IMR-90 (cell line): Measurements from ENCODE around the gene FBRSL1. TPM values are rescaled to one million over a fixed set of nuclear protein-coding genes. Genes with fewer than 3 reads are reported as not detected.

Experiments used
- ATAC-seq: fragments of 200-7000 bp; cut with Tn5 transposase; 2 replicates; pipeline ENCODE4 v1.9.1; 2020; ENCODE audit warnings: low read depth, mild to moderate bottlenecking, moderate library complexity
- BruUV-seq: library from RNA; stranded (reverse); fragments of 400-500 nt; replicated peaks from 2 replicates; lab custom pipeline; 2021; lab: Mats Ljungman, UMichigan
- CTCF ChIA-PET: fragments of 300-600 bp; formaldehyde crosslinking; extraction: SDS; loops from one replicate; lab custom pipeline; 2021; ENCODE audit warnings: antibody characterized with exemption; lab: Yijun Ruan, JAX
- POLR2A ChIA-PET: fragments of 300-600 bp; sonication (Branson Sonifier 250); formaldehyde crosslinking; loops from one replicate; lab custom pipeline; 2022; ENCODE audit warnings: antibody characterized with exemption; ENCODE audit not compliant: unreplicated experiment; lab: Charles Lee
- DNase-seq: peaks from one replicate; pipeline ENCODE4 v3.0.0; 2013
- H2AFZ ChIP-seq: replicated peaks from 2 replicates; pipeline ENCODE3; 2013; ENCODE audit warnings: low read length, mild to moderate bottlenecking; ENCODE audit not compliant: poor library complexity
- H2AK5ac ChIP-seq: 2 replicates; pipeline ENCODE4 v1.6.1; 2013; ENCODE audit warnings: low read depth, low read length, inconsistent platforms
- H2AK9ac ChIP-seq: replicated peaks from 2 replicates; pipeline ENCODE3; 2013; ENCODE audit warnings: mild to moderate bottlenecking, low read depth, low read length, moderate library complexity; ENCODE audit not compliant: poor library complexity
- H2BK120ac ChIP-seq: 2 replicates; pipeline ENCODE4 v1.6.1; 2013; ENCODE audit warnings: low read depth, low read length, inconsistent platforms
- H2BK15ac ChIP-seq: 3 replicates; pipeline ENCODE4 v1.6.1; 2013; ENCODE audit warnings: low read depth, low read length, inconsistent platforms
- H2BK20ac ChIP-seq: 2 replicates; pipeline ENCODE4 v1.6.1; 2013; ENCODE audit warnings: low read depth, mild to moderate bottlenecking, inconsistent platforms, low read length, moderate library complexity
- H2BK5ac ChIP-seq: 2 replicates; pipeline ENCODE4 v1.6.1; 2013; ENCODE audit warnings: mild to moderate bottlenecking, low read depth, low read length, inconsistent platforms; ENCODE audit not compliant: poor library complexity, severe bottlenecking
- H3K14ac ChIP-seq: replicated peaks from 2 replicates; pipeline ENCODE4 v1.6.1; 2013; ENCODE audit warnings: low read depth, low read length, inconsistent platforms
- H3K18ac ChIP-seq: 2 replicates; pipeline ENCODE4 v1.6.1; 2013; ENCODE audit warnings: low read depth, low read length, control low read depth
- H3K23ac ChIP-seq: 2 replicates; pipeline ENCODE4 v1.6.1; 2013; ENCODE audit warnings: low read depth, low read length, inconsistent platforms
- H3K27ac ChIP-seq: 2 replicates; pipeline ENCODE4 v1.5.1; 2013; ENCODE audit warnings: mild to moderate bottlenecking, control low read depth, low read length; ENCODE audit not compliant: insufficient read depth
- H3K27me3 ChIP-seq: 2 replicates; pipeline ENCODE4 v1.6.1; 2013; ENCODE audit warnings: low read length; ENCODE audit not compliant: control insufficient read depth, insufficient read depth
- H3K36me3 ChIP-seq: 2 replicates; pipeline ENCODE4 v1.6.1; 2013; ENCODE audit warnings: low read length, mixed read lengths; ENCODE audit not compliant: control insufficient read depth, insufficient read depth
- H3K4ac ChIP-seq: 2 replicates; pipeline ENCODE4 v1.6.1; 2013; ENCODE audit warnings: low read depth, low read length, inconsistent platforms
- H3K4me1 ChIP-seq: 2 replicates; pipeline ENCODE4 v1.6.1; 2013; ENCODE audit warnings: low read length, mixed read lengths; ENCODE audit not compliant: control insufficient read depth, insufficient read depth
- H3K4me2 ChIP-seq: 2 replicates; pipeline ENCODE4 v1.6.1; 2013; ENCODE audit warnings: low read depth, mild to moderate bottlenecking, control low read depth, low read length, moderate library complexity
- H3K4me3 ChIP-seq: 2 replicates; pipeline ENCODE4 v1.5.1; 2013; ENCODE audit warnings: low read depth, mild to moderate bottlenecking, control low read depth, low read length, moderate library complexity; ENCODE audit not compliant: insufficient read depth
- H3K56ac ChIP-seq: 2 replicates; pipeline ENCODE4 v1.6.1; 2013; ENCODE audit warnings: low read length, inconsistent platforms; ENCODE audit not compliant: insufficient read depth; ENCODE audit errors: extremely low read depth
- H3K79me1 ChIP-seq, 2 experiments: 2 replicates each; pipeline ENCODE4 v1.6.1; 2013; ENCODE audit warnings: low read length in 2 of 2, inconsistent platforms in 1 of 2, low read depth in 1 of 2
- H3K9ac ChIP-seq: 2 replicates; pipeline ENCODE4 v1.6.1; 2013; ENCODE audit warnings: low read depth, low read length, control low read depth
- H3K9me1 ChIP-seq: 2 replicates; pipeline ENCODE4 v1.6.1; 2013; ENCODE audit warnings: low read length, inconsistent platforms; ENCODE audit not compliant: insufficient read depth
- H3K9me3 ChIP-seq: 2 replicates; pipeline ENCODE4 v1.6.1; 2013; ENCODE audit warnings: low read length; ENCODE audit not compliant: control insufficient read depth, insufficient read depth
- H4K20me1 ChIP-seq: 2 replicates; pipeline ENCODE4 v1.6.1; 2013; ENCODE audit warnings: low read length, inconsistent platforms; ENCODE audit not compliant: insufficient read depth
- H4K5ac ChIP-seq: 2 replicates; pipeline ENCODE4 v1.6.1; 2013; ENCODE audit warnings: mild to moderate bottlenecking, low read depth, low read length, control low read depth
- H4K8ac ChIP-seq, 2 experiments: 2 replicates each; pipeline ENCODE4 v1.6.1; 2013; ENCODE audit warnings: low read depth in 2 of 2, low read length in 2 of 2, control low read depth in 1 of 2, inconsistent platforms in 1 of 2
- H4K91ac ChIP-seq: 2 replicates; pipeline ENCODE4 v1.6.1; 2013; ENCODE audit warnings: low read depth, low read length, inconsistent platforms; ENCODE audit not compliant: insufficient read depth
- BHLHE40 ChIP-seq: fragments of 150-350 bp; IDR thresholded peaks from 2 replicates; pipeline ENCODE4 v1.6.1; 2016; ENCODE audit warnings: mild to moderate bottlenecking, low read depth, low read length
- CEBPB ChIP-seq: IDR thresholded peaks from 2 replicates; pipeline ENCODE4 v1.6.1; 2012; ENCODE audit warnings: low read depth, low read length, improper control_type of control experiment
- CHD1 ChIP-seq: IDR thresholded peaks from 2 replicates; pipeline ENCODE4 v1.6.1; 2012; ENCODE audit warnings: low read depth, low read length, improper control_type of control experiment
- FOS ChIP-seq: fragments of 150-350 bp; IDR thresholded peaks from 2 replicates; pipeline ENCODE4 v1.6.1; 2016; ENCODE audit warnings: low read depth, low read length
- MAFK ChIP-seq: IDR thresholded peaks from 2 replicates; pipeline ENCODE4 v1.6.1; 2012; ENCODE audit warnings: low read depth, low read length, improper control_type of control experiment
- MAZ ChIP-seq: IDR thresholded peaks from 2 replicates; pipeline ENCODE4 v1.6.1; 2012; ENCODE audit warnings: low read depth, mild to moderate bottlenecking, low read length, improper control_type of control experiment, moderate library complexity, borderline replicate concordance
- MXI1 ChIP-seq: IDR thresholded peaks from 2 replicates; pipeline ENCODE4 v1.6.1; 2012; ENCODE audit warnings: low read depth, mild to moderate bottlenecking, low read length, moderate library complexity, borderline replicate concordance
- NFE2L2 ChIP-seq: fragments of 150-350 bp; IDR thresholded peaks from 2 replicates; pipeline ENCODE4 v1.6.1; 2016; ENCODE audit warnings: low read depth, mild to moderate bottlenecking, low read length
- POLR2A ChIP-seq: IDR thresholded peaks from 2 replicates; pipeline ENCODE4 v1.6.1; 2012; ENCODE audit warnings: mild to moderate bottlenecking, low read depth, low read length
- RAD21 ChIP-seq: IDR thresholded peaks from 2 replicates; pipeline ENCODE4 v1.6.1; 2012; ENCODE audit warnings: low read length, improper control_type of control experiment
- RCOR1 ChIP-seq: IDR thresholded peaks from 2 replicates; pipeline ENCODE4 v1.6.1; 2012; ENCODE audit warnings: mild to moderate bottlenecking, low read length, improper control_type of control experiment; ENCODE audit not compliant: insufficient replicate concordance
- RFX5 ChIP-seq: IDR thresholded peaks from 2 replicates; pipeline ENCODE4 v1.8.0; 2012; ENCODE audit warnings: low read depth, mild to moderate bottlenecking, low read length, moderate library complexity
- SMC3 ChIP-seq: fragments of 150-350 bp; IDR thresholded peaks from 2 replicates; pipeline ENCODE4 v1.6.1; 2016; ENCODE audit warnings: low read depth, mild to moderate bottlenecking, antibody characterized with exemption, low read length, moderate library complexity
- whole genome bisulfite sequencing, 2 experiments: methylation state at CpG; one replicate each; pipeline versions ENCODE4 v1.1.5 to v1.1.7; 2013; ENCODE audit warnings: missing lambda C conversion rate in 2 of 2; ENCODE audit not compliant: insufficient read length in 1 of 2; ENCODE audit errors: extremely low coverage in 2 of 2; 5-methylcytosine and 5-hydroxymethylcytosine counted together
- dilution Hi-C: fragments of 300-500 bp; cut with HindIII; formaldehyde crosslinking; loops from one replicate; pipeline ENCODE4 v1.14.3; 2018; ENCODE audit warnings: low sequenced_read_pairs; ENCODE audit not compliant: unreplicated experiment
- in situ Hi-C: fragments of 300-500 bp; cut with MboI; formaldehyde crosslinking; loops from 3 replicates; pipeline ENCODE4 v1.14.3; 2019; ENCODE audit warnings: low sequenced_read_pairs, inconsistent platforms, mixed read lengths
- intact Hi-C: fragments of 100-400 bp; cut with micrococcal nuclease; formaldehyde crosslinking; loops from 2 replicates; pipeline ENCODE4 v1.10.0; 2022
- polyA plus RNA-seq, 3 experiments: library from polyadenylated mRNA; depleted of rRNA; stranded (reverse); fragments of >200 nt; gene quantifications; 2 replicates each; pipeline ENCODE4 v1.2.3, GENCODE V29; 2012; ENCODE audit warnings: low replicate concordance in 1 of 3
- total RNA-seq: library from RNA; depleted of rRNA; stranded (reverse); fragments of >200 nt; gene quantifications from 2 replicates; pipeline ENCODE4 v1.2.3, GENCODE V29; 2012
- TF ChIP-seq, protein P1 (sequence below): fragments of 150-350 bp; IDR thresholded peaks from 2 replicates; pipeline ENCODE4 v1.6.1; 2016; ENCODE audit warnings: low read depth, mild to moderate bottlenecking, low read length, moderate library complexity, borderline replicate concordance
- TF ChIP-seq, protein P2 (sequence below): fragments of 150-350 bp; IDR thresholded peaks from 2 replicates; pipeline ENCODE4 v1.6.1; 2017; ENCODE audit warnings: mild to moderate bottlenecking, antibody characterized with exemption, low read length, low read depth

The FBRSL1 gene
- total and polyA plus RNA-seq, 2 of the 4 experiments (the other 2 are of a cell fraction), result 0.36 to 10.8 TPM

DNA sequence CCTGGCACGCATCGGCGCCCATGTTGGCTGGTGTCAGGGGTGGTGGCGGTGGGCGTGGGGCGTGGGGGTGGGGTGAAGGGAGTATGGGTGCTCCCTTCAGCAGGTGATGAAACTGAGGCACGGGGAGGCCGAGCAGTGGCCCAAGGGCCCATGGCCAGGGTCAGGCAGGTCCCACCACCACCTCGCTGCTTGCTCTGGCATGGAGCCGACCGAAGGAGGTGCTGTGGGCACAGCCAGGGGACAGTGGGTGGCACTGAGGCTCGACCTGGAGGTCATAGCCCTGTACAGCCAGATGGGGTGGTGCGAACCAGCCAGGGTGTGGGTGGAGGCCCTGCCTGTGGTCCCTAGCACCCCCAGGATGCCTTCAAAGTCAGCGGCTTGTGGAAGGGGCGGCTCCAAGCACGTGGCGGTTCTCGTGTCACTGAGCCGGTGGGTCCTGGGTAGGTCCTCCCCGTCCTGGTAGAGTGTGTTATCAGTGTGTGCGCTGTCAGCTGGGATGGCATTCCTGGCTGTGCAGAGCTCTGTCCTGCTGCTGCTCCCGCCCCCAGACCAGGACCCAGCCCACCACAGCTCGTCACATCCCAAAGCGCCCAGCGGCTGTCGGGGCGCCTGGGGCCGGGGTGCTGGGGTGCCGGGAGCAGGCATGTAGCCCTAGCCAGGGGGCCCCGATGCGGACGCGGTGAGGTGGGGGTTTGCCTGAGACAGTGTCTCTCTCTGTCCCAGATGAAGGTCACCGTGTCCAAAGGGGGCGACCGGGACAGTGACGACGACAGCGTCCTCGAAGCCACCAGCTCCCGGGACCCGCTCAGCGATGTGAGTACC lies 35.3 kb downstream of the FBRSL1 start:
- H2AFZ ChIP-seq, result no peak overlapping the region
- dilution Hi-C loops, result no loop called here
- peaks cover 42% of the 10 kb centered on the region for H4K20me1 ChIP-seq
- H3K9me3 ChIP-seq, result no peaks in the 10 kb centered on the region
- H3K4me1 ChIP-seq, result no peaks in the 10 kb centered on the region
- no peak overlapping the region for H3K27ac ChIP-seq
- H2AK5ac ChIP-seq, result no peak overlapping the region
- H3K4ac ChIP-seq, result no peak overlapping the region
- 94% methylated on average over 20 of the region's 43 CpGs; no CpG with 5 or more reads in 1 of the 2 experiments for WGBS, 2 experiments
- H2BK15ac ChIP-seq, result no peak overlapping the region
- no peak overlapping the region for H4K91ac ChIP-seq
- no peak overlapping the region for H3K4me3 ChIP-seq
- no peak overlapping the region for H4K8ac ChIP-seq
- peaks cover 0 to 10% of the 10 kb centered on the region in 2 experiments; a peak in 2 of 4 replicates for H3K79me1 ChIP-seq
- no peak overlapping the region for H3K9ac ChIP-seq
- ChIA-PET POLR2A (no interaction called here), CTCF (interaction anchor here (1.3 kb wide), 1 partner anchor 110 kb away, joined by 3 read pairs; no protein-coding TSS in a partner anchor)
- BruUV-seq, result no TSS peak
- H3K14ac ChIP-seq, result no peak overlapping the region
- H3K56ac ChIP-seq, result no peak overlapping the region
- no peak overlapping the region for H3K23ac ChIP-seq
- H2BK120ac ChIP-seq, result no peak overlapping the region
- H3K9me1 ChIP-seq, result no peaks in the 10 kb centered on the region
- no peak overlapping the region for H3K18ac ChIP-seq
- DNase-seq (no peak), ATAC-seq (no peak)
- H2AK9ac ChIP-seq, result no peak overlapping the region
- H2BK5ac ChIP-seq, result no peak overlapping the region
- peaks cover 2% of the 10 kb centered on the region; the same call in 1 of the 2 replicates for H3K36me3 ChIP-seq
- in situ Hi-C loops, result no loop called here
- no peak overlapping the region for H3K4me2 ChIP-seq
- no peak overlapping the region for H2BK20ac ChIP-seq
- intact Hi-C loops, result no loop called here
- no peaks in the 10 kb centered on the region for H3K27me3 ChIP-seq
- H4K5ac ChIP-seq, result no peak overlapping the region
- TF ChIP-seq RAD21 (no peak), FOS (no peak), MAZ (no peak), NFE2L2 (no peak), BHLHE40 (no peak), CHD1 (no peak), RFX5 (no peak), SMC3 (no peak), MAFK (no peak), RCOR1 (no peak), POLR2A (no peak), CEBPB (no peak), MXI1 (no peak)
- TF ChIP-seq, protein P1, sequence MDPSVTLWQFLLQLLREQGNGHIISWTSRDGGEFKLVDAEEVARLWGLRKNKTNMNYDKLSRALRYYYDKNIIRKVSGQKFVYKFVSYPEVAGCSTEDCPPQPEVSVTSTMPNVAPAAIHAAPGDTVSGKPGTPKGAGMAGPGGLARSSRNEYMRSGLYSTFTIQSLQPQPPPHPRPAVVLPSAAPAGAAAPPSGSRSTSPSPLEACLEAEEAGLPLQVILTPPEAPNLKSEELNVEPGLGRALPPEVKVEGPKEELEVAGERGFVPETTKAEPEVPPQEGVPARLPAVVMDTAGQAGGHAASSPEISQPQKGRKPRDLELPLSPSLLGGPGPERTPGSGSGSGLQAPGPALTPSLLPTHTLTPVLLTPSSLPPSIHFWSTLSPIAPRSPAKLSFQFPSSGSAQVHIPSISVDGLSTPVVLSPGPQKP, result no peak
- TF ChIP-seq, protein P2, sequence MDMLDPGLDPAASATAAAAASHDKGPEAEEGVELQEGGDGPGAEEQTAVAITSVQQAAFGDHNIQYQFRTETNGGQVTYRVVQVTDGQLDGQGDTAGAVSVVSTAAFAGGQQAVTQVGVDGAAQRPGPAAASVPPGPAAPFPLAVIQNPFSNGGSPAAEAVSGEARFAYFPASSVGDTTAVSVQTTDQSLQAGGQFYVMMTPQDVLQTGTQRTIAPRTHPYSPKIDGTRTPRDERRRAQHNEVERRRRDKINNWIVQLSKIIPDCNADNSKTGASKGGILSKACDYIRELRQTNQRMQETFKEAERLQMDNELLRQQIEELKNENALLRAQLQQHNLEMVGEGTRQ, result no peak
